ENCODE results near the gene CMSS1. TPM values are rescaled to one million over a fixed set of nuclear protein-coding genes. Genes with fewer than 3 reads are reported as not detected.

The CMSS1 gene
- total RNA-seq, 1 donor from 2014 or later: 7.5 TPM

DNA sequence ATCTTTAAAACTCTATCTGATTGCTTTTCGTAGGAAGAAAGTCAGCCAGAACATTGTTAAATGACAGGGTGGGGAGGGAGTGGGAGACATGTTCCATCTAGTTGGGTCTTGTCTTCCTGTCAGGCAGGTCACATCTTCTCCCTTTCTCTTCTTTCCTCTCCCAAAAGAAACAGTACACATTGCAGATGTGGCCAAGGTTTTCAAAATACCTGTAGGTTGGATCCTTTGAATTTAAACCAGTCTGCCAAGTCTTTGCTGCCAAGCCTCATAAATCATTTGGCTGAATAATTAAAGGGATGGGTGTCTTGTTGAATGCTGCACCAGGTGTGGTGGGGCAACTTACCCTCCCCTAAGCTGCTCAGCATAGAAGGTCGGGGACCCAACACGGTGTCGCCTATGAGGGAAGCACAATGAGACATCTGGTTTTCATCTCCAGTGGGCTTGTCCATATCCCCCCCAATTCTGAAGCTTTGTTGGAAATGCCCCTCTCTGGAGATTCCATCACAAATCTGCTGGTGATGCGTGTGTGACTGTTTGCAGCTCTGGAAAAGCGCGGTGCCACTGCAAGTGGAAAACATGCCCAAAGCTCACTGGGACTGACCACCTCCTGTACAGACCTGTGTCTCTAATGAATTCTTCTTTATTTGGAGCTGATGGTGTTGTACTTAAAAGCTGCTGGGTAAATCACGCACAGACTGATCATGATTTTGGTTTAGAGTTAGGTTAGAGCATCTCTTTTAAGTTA lies 184.0 kb downstream of the CMSS1 start:
- DNase-seq: no peak

DNA sequence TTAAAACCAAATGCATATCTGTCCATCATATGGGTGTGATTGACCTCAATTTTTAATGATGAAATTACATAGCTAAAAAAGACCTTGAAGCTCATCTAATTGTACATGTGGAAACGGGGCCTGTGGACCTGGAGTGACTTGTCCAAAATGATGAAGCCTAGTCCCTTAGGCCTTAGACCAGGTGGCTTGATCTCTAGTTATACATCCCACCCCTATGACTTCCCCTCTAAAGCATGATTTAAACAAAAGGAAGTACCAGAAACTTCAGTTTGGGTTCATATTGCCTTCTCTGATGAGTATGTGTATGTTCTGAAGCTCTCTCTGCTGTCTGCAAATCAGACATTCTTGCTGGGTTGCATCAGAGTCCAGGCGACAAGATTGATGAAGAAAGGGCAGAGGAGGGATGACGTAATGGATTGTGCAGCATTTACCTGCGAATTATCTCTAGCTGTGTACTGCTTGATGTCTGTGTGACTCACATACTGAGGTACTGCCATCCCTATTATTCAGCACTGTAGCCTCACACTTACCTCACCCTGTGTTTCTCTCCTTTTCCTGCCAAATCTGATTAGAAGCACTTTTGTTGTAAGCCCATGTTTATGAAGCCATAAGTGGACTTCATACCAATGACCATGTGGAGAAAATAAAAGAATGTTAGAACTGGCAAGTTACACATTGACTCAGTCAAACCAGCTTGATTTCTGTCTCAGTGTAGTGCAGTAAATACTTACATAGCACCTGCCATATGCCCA lies 185.1 kb downstream of the CMSS1 start:
- DNase-seq: peak; percentile 73

DNA sequence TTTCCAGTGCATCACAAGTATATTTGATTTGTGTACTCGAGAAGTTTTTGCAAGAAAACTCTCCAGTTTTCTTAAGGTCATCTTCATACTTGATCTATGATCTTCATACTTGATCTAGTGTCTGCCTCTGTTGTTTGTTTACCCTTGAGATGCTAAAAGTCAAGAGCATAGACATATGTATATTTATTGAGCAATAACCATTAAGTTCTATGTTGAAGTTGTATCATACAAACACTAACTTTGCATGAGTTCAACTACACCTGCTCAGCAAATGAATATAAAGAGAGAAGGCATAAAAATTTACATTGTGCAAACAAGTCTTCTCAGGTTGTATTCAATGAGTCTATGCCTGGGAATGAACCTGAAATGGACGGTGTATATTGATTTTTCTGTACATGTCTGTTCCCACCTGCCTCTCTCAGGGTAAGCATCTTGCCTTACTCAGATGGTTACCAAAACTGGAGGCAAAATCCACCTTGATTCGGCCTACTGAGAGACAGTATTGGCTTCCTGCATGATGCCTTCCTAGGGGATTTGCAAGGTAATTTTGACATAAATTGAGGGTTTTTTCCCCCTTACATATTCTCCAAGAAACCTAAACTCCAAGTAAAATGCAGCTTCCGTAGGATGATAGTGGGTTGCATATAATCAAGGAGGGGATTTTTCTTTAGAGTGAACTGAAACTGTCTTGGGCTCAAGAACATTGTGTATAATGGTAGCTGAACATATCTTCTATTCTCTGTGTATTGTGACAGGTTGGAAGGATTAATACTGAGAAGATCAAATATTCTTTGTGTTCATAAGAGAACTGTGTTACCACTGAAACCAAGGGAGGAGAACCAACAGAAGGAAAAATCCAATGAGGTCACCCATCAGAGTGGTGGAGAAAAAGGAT lies 186.2 kb downstream of the CMSS1 start:
- no peak for DNase-seq

DNA sequence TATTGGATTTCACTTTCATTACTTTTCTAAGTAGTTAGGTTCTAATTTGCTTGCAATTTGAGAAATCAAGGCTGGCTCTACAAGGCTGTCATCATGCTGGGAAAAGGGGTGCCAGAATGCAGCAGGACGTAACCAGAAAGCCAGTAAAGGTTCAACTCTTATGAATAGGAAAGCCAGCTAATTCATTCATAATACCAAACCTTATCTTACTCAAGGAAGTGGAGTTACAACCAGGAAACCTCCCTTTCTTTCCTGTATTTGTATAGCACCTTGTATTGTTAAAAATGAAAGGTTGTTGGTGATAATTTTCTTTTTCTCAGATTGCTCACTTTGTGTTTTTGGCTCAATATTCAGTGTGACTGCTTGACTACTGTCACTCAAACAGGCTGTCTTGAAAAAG lies 187.3 kb downstream of the CMSS1 start:
- DNase-seq: peak; percentile 60

DNA sequence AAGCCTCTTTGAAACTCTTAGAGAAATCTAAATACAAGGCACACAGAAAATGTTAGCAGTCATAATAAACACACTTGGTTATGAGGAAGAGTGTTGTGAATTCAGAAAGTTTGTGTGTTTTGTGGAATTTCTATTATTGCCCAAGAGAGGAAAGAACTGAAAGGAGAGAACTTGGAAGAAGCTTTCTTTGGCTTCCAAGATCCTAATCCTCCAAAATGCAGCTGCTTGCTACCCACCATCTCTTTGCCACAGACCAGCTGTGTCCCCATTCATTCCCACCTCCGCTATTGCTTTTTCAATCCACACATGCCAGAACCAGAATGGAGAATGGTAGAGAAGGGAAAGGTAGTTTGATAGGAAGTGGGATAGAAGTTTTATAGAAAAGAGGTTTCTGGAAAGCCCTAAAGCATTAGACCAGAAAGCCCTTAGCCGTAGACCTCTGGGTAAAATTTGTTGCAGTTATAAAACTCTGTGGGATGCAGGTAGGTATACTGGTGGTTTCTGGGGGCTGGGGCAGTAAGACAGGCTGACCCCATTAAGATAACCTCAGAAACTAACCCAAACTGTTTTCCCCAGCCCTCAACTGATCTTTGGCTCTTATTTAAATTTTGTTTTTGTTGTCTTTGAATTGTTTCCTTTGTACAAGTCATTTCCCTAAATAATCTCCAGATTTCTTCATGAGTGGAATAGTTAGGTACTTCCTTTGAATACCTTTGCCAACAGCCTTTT lies 188.2 kb downstream of the CMSS1 start:
- DNase-seq: no peak

DNA sequence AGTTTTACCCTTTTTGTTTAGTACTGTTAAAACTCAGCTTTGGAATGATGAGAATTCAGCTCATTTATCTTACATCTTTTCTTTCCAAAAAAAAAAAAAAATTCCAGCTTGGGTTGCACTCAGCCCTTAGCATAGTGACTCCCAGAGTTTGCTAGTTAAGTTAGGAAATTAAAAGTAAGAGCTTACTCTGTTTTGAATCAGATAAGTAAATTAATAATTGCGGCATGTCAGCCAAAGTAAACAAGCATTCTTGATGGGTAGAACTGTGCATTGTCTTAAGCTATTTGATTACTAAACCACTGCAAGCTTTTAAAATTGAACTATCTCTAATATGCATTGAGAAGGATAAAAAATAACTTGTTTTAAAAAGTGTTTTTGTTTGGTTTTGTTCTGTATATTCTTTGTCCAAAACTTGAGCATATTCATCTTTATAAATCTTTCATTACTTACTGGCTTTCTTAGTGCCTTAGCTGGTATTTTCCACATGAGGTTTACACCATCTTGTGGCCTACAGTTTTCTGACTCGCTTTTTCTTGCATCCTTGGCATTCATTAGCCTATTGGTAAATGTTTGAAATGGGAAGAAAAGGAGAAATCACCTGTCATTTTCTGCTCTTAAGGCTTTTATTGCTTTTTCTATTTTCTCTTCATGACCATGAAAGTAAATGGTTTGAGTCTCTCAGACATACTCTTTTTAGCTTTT lies 189.1 kb downstream of the CMSS1 start:
- peak; percentile 55 for DNase-seq

DNA sequence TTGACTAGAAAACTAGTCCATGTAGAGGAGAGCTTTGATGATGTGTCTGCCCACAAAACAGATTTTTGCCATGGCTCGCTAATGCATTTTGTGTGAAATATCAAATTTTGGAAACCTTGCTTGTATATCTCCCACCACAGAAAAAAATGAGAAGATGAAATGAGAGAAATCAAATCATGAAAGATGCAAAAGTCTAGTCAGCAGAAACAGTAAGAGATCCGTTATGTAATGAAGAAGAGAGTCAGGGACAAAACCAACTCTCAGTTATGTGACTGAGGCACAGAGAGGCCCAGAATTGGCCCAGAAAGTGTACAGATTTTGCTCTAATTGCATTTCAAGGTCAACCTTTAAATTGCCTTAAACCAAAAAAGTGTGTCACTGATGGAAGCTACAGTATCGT lies 189.7 kb downstream of the CMSS1 start:
- DNase-seq: no peak

DNA sequence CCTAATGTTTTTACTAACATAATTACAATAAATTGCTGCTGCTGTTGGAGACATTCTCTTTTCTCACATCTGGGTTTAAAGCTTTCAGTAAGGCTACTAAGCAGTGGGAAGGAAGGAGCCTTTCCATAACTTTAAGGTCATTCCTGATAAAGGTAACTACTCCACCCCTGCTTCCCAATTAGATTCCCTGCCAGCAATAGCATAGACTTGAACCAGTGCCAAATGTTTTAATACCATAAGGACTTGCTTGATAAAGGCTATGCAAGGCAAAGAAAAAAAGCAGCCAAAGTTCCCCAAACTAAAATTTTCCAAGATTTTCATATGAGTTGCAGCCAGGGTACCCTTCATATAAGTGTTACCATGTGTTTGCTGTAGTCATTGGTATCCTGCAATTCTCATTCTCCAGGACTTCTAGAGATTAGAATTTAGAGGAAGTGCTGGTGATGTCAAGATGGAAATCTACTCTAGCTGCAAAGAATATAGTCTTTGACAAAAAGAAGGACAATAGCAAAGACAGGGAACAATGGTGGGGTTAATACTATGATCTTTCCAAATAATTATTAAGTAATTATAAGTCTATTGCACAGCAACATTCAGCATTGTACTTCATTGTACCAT lies 190.5 kb downstream of the CMSS1 start:
- DNase-seq: peak; percentile 85

DNA sequence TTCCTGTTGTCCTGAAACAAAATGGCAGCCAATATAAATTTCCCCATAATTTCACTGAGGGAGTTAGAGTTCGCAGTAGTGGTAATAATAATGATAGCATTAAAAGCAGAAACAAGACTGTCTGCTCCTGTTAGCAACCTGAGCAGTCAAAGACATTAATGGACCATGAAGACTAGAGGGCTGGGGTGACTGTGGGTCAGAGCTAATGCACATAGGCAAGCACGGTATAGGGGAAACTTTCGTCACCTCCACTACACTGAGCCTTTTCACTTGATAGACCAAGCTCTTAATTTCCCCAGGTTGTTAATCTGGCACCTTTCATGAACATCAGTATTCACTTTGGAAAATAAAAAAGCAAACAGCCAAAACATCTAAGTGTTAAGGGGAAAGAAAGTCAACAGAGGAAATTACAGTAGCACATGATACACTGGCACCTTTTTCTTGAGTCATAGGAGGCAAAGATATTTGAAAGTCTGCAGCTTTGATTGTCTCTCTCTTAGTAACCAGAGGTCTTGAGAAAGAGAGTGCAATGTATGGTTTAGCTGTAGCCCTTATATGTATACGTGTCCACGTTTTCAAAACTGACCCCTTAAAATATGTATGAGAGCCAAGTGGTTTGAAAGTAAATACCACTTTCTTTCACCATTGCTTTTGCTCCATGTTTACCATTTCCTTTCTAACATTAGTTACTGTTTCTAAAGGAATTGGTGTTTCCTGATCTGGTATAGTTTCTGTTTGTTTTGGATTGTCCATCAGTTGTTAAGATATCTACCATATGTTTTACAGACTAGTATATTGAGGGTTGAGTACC lies 191.8 kb downstream of the CMSS1 start:
- DNase-seq: peak; percentile 71

DNA sequence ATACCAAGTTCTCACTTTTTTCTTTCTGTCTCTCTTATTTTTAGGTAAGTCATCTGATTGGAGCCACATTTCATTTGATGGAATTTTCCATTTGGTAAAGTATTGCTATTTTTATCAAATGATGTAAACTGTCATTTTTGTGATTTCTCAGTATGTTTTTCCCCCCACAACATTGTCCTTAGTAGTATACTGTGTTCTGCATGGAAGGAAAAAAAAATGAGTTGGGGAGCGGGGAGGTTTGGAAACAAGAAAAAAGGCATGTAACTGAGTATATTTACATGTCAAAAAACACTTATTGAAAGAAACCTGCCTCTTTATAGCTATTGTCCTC lies 192.4 kb downstream of the CMSS1 start:
- no peak for DNase-seq

DNA sequence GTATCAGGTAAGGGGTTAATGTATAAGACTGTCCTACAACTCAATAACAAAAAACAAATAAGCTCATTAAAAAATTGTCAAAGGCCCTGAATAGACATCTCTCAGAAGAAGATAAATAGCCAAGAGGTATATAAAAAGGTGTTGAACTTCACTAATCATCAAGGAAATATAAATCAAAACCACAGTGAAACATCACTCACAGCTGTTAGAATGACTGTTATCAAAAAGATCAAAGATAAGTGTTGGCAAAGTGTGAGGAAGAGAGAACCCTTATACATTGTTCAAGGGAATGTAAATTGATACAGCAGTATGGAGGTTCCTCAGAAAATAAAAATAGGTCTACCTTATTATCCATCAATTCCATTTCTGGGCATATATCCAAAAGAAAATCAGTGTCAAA lies 201.1 kb downstream of the CMSS1 start:
- no peak for DNase-seq

DNA sequence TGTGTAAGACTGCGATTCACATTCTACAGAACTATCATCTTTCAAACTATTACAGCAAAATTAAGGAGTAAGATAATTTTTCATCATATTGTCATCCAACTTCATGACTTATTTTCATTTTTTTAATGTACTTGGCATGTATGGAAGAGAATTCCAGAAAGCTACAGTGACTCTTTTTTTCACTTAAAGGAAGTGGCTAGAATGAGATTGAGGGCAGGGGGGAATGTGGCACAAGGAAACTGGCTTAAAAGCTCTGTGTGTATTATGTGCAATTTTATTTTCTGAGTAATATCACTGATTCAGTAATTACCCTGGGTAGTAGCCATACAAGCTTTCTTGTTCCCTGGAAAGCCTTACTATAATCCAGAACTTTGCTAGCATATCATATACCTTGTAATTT lies 202.1 kb downstream of the CMSS1 start:
- DNase-seq: no peak

DNA sequence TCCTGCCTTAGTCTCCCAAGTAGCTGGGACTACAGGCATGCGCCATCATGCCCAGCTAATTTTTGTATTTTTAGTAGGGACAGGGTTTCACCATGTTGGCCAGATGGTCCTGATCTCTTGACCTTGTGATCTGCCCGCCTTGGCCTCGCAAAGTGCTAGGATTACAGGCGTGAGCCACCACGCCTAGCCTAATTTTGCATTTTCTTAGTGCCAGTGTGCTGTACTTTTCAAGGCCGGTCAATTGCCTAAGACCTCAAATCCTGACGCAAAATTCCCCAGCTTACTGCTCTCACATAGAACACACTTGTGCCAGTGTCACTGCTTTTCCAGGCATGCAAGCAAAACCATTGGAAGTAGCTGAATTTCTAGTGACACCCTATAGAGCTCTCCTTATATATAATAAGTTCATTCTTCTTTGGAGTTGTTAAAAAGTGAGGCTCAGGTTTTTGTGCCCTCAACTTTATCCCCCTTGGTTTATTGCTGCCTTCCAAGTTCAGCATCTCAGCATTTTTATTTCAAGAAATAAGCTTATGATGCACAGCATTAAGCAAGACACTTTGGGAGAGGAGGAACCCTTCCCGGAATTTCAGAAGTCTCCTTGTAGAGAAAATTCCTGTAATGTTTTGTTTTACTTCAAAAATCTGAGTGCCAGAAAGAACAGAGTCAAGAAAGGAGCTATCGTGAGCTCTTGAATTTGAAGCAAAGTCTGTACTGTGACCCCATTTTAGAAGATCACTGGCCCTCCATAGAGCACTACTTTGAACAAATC lies 203.4 kb downstream of the CMSS1 start:
- no peak for DNase-seq

DNA sequence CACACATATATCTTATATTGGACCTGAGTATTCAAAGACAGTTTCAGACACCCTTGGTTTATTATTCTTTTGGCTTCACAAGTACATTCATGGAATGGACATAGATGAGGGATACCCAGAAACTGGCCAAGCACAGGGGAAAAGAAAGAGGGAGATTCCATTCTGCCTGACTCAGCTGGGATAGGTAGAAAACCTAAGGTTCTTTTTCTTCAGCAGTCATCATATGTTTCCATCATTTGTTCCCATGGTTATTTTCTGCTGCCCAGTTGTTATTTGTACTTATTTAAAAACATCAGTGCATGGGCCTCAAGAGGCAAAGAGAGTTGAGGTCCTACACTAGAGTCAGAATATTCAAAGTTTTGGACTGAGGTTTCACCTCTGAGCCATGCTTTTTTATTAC lies 204.8 kb downstream of the CMSS1 start:
- DNase-seq: no peak

DNA sequence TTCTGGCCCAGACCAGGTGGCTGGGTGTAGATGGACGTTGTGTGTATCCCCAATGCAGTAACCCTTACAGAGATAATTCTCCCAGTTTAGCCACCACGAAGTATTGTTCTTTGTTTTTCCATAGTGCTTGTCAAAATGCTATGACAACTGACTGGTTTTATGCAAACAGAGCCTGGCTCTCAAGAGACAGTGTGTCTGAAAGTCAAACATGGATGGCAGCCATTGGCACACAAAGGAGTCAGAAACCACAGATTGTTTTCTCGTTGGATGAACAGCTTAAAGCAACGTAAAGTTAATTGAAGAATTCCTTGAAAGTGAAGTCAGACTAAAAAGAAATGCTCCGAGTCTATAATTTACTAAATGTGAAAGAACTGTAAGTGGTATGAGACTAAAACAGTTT lies 205.5 kb downstream of the CMSS1 start:
- no peak for DNase-seq

DNA sequence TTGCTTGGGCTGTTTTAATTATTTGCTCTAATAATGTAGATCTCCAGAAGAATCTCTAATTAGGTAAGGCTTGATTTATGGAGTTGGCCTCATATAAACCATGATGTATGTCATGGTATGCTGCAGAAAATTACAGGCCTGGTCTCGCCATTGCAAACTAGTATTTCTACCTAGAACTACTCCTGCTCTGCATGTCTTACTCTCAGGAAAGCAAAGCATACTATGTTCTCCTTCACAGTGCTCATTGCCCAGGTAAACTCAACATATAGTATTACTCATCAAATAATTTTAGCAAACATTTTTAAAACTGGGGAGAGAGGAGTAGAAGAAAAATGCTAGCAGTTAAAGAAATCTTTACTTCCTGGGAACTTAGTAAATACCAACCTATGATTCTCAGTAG lies 205.9 kb downstream of the CMSS1 start:
- DNase-seq: no peak

DNA sequence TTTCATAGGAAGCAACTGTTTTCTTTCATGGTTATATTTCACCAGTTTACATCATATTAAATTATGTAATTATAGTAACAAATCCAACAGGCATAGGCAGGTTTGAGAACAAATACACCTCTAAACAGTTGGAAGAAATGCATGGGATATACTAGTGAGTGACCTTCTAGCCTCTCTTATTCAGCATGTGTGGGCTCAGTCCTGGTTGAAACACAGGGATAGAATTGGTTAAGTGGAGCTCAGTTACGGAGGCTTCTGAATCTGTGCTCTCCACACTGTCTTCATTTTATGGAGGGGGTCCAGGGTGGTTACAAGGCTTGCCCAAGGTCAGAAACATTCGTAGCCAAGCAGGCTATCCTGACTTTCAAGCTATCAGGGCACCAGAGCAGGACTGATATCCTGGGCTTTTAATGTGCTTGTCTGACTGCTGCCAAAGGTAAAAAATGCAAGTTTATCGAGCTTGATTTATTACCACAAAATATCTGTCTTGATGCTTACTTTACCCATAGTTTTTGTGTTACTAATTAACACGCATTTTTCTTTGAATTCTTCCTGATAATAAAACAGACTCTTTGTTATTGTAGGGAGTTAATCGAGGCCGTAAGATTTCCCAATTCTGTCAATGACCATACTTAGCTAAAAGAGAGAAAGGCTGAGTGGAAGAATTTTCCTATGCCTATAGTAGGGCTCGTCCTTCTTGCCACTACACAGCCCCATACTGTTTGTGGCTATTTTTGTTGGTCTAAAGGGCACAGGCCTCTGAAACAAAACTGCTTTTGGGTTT lies 207.1 kb downstream of the CMSS1 start:
- no peak for DNase-seq

DNA sequence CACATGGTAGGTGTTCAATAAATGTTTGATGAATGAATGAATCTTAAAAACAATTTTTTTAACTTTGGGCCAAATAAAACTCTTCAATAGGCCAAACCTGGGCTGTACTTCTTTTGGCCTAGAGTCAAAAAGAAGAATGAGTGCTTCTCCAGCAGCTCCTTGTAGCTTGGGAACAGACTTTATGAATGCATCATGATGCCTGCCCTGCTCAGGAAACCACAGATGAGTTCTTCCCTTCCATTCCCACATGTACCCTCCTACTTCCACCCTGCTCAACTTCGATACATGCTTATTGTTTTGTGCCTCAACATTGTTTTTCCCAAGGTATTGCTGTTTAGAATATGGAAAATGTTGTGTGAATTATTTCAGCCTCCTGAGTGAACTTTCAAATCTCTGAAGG lies 209.7 kb downstream of the CMSS1 start:
- peak; percentile 50 for DNase-seq

DNA sequence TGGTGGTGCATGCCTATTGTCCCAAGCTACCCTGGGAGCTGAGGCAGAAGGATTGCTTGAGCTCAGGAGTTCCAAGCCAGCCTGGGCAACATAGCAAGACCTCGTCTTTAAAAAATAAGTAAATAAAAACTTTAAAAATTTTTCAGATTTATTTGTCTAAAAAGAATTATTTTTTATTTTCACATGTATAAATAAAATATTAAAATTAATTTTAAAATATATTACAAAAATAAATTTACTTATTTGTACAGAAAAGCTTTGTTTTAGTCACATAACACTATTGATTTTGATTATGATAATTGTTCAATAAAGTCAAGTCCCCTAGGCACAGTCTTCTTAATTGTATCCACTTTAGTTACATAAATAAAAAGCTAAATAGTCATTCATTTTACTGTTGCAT lies 211.4 kb downstream of the CMSS1 start:
- no peak for DNase-seq
